ENCODE measurements around the gene IPO5.

The IPO5 gene

DNA sequence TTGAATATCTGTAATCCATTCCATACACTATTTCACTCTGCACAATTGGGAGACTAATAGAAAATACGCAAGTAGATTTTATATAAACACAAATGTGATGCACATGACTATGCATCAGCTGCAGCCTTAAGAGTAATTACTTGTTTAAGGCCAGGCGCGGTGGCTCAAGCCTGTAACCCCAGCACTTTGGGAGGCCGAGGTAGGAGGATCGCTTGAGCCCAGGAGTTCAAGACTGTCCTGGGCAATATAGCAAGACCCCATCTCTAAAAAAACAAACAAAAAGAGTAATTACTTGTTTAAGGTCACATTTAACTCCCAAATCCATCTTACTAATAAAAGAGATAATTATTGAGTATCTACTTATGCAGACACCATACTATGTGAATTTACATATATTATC is 18.0 kb downstream of the IPO5 start:
- H3K79me2 ChIP-seq (ENCODE audit: insufficient read depth, low read length), result no peaks in the 10 kb centered on the region
- H3K9me2 ChIP-seq (replicated peaks; ENCODE audit: insufficient read depth, low read length), result no peaks in the 10 kb centered on the region
- H3K4me3 ChIP-seq (ENCODE audit: insufficient read depth, low read length, poor library complexity, severe bottlenecking), result no peak overlapping the region
- no peak for TF ChIP-seq EZH2phosphoT487 (conservative IDR thresholded peaks at IDR 0.05; ENCODE audit: low read length)
- TF ChIP-seq, protein P1, sequence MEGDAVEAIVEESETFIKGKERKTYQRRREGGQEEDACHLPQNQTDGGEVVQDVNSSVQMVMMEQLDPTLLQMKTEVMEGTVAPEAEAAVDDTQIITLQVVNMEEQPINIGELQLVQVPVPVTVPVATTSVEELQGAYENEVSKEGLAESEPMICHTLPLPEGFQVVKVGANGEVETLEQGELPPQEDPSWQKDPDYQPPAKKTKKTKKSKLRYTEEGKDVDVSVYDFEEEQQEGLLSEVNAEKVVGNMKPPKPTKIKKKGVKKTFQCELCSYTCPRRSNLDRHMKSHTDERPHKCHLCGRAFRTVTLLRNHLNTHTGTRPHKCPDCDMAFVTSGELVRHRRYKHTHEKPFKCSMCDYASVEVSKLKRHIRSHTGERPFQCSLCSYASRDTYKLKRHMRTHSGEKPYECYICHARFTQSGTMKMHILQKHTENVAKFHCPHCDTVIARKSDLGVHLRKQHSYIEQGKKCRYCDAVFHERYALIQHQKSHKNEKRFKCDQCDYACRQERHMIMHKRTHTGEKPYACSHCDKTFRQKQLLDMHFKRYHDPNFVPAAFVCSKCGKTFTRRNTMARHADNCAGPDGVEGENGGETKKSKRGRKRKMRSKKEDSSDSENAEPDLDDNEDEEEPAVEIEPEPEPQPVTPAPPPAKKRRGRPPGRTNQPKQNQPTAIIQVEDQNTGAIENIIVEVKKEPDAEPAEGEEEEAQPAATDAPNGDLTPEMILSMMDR (IDR thresholded peaks at IDR 0.05; ENCODE audit: insufficient read depth, low read length, poor library complexity, severe bottlenecking), result no peak
- no peaks in the 10 kb centered on the region for H3F3A ChIP-seq (ENCODE audit: insufficient read depth)
- H3K9ac ChIP-seq (ENCODE audit: low read length), result no peak overlapping the region
- no peaks in the 10 kb centered on the region for H3K27me3 ChIP-seq (ENCODE audit: low read length)
- H3K36me3 ChIP-seq (ENCODE audit: low read length), result no peaks in the 10 kb centered on the region
- no peak overlapping the region for H2AFZ ChIP-seq (ENCODE audit: low read depth, low read length, severe bottlenecking)
- no peaks in the 10 kb centered on the region for H4K20me1 ChIP-seq (ENCODE audit: low read depth, low read length)
- no peak overlapping the region for H3K27ac ChIP-seq (ENCODE audit: low read depth, low read length)
- H3K9me3 ChIP-seq (ENCODE audit: insufficient read depth, low read length), result no peaks in the 10 kb centered on the region
- no peak overlapping the region for H3K4me2 ChIP-seq (ENCODE audit: low read depth, low read length, poor library complexity, severe bottlenecking)

DNA sequence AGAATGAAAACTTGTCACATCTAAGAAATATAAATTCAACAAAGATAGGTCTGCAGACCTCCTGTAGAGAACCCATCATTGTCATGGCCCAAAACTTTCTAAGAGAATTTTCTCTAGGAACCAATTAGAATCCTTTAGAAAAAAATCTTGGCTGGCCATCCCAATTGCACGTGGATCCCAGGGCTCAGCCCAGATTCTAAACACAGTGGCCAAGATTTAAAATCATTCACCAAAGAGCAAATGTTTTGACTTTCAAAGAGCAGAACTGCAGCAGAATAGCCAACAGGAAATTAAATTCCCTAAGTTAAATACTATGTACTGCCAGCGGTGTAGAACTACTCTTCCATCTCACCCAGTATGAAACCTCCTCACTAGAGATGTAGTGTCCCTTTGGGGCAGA is 21.3 kb downstream of the IPO5 start:
- H3K9ac ChIP-seq (ENCODE audit: low read length), result no peak overlapping the region
- H3K79me2 ChIP-seq (ENCODE audit: insufficient read depth, low read length), result peaks cover 30% of the 10 kb centered on the region
- H3K27me3 ChIP-seq (ENCODE audit: low read length), result no peaks in the 10 kb centered on the region
- no peak overlapping the region for H3K27ac ChIP-seq (ENCODE audit: low read depth, low read length)
- no peaks in the 10 kb centered on the region for H3K9me2 ChIP-seq (replicated peaks; ENCODE audit: insufficient read depth, low read length)
- TF ChIP-seq, protein P1 (IDR thresholded peaks at IDR 0.05; ENCODE audit: insufficient read depth, low read length, poor library complexity, severe bottlenecking), result no peak
- TF ChIP-seq EZH2phosphoT487 (conservative IDR thresholded peaks at IDR 0.05; ENCODE audit: low read length), result no peak
- H4K20me1 ChIP-seq (ENCODE audit: low read depth, low read length), result peaks cover 18% of the 10 kb centered on the region
- H3K4me2 ChIP-seq (ENCODE audit: low read depth, low read length, poor library complexity, severe bottlenecking), result no peak overlapping the region
- H3K36me3 ChIP-seq (ENCODE audit: low read length), result peaks cover 3% of the 10 kb centered on the region; the same call in 1 of the 2 replicates
- no peak overlapping the region for H2AFZ ChIP-seq (ENCODE audit: low read depth, low read length, severe bottlenecking)
- no peak overlapping the region for H3K4me3 ChIP-seq (ENCODE audit: insufficient read depth, low read length, poor library complexity, severe bottlenecking)
- H3F3A ChIP-seq (ENCODE audit: insufficient read depth), result 0 out of 2 replicates have a peak, but pooled peaks cover 6% of the 10 kb centered on the region
- no peaks in the 10 kb centered on the region for H3K9me3 ChIP-seq (ENCODE audit: insufficient read depth, low read length)

DNA sequence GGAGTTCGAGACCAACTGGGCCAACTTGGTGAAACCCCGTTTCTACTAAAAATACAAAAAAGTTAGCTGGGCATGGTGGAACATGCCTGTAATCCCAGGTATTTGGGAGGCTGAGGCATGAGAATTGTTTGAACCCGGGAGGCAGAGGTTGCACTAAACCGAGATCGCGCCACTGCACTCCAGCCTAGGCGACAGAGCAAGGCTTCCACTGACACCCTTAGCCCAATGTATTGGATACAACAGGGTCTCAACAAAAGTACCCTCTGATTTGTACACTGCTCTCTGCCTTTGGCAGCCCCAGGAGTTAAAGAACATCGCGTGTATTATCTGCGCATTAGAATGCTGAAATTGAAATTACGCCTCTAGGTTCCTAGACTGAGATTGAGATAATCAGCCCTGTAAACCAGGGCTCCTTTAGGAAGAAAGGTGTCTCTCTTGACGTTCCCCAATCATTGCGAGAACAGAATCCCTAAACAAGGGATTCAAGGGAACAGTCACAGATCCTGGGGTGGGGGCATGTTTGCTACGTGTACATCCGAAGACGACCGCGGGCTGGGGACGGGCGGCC is 21.9 kb downstream of the IPO5 start:
- H2AFZ ChIP-seq (ENCODE audit: low read depth, low read length, severe bottlenecking), result peak overlapping the region; percentile 97
- TF ChIP-seq, protein P1 (IDR thresholded peaks at IDR 0.05; ENCODE audit: insufficient read depth, low read length, poor library complexity, severe bottlenecking), result no peak
- no peak for TF ChIP-seq EZH2phosphoT487 (conservative IDR thresholded peaks at IDR 0.05; ENCODE audit: low read length)

More for the DNA sequence above, 21.9 kb downstream of the IPO5 start:
- Histone ChIP-seq H3K27me3 (ENCODE audit: low read length) (no peaks in the 10 kb centered on the region), H3K9me2 (replicated peaks; ENCODE audit: insufficient read depth, low read length) (no peaks in the 10 kb centered on the region), H3K9me3 (ENCODE audit: insufficient read depth, low read length) (no peaks in the 10 kb centered on the region), H3K27ac (ENCODE audit: low read depth, low read length) (peak overlapping the region; percentile 60), H3K4me3 (ENCODE audit: insufficient read depth, low read length, poor library complexity, severe bottlenecking) (peak overlapping the region; percentile 67), H3K4me2 (ENCODE audit: low read depth, low read length, poor library complexity, severe bottlenecking) (peak overlapping the region; percentile 67), H3K36me3 (ENCODE audit: low read length) (peaks cover 3% of the 10 kb centered on the region; the same call in 1 of the 2 replicates), H3K9ac (ENCODE audit: low read length) (peak overlapping the region; percentile 79), H4K20me1 (ENCODE audit: low read depth, low read length) (peaks cover 24% of the 10 kb centered on the region), H3F3A (ENCODE audit: insufficient read depth) (0 out of 2 replicates have a peak, but pooled peaks cover 6% of the 10 kb centered on the region), H3K79me2 (ENCODE audit: insufficient read depth, low read length) (peaks cover 36% of the 10 kb centered on the region)
